Body of pancreas (tissue), 4 donors: ENCODE measurements around the gene SPDYE6.

Experiments used
- CTCF ChIP-seq, 7 experiments: fragments of 450-650 bp in 4 of 7; fragments of 200-600 bp in 3 of 7; sonication (generic) in 3 of 7; IDR thresholded peaks; one replicate each; pipeline ENCODE4 v1.5.1; 2016 to 2019; ENCODE audit warnings: antibody characterized with exemption in 7 of 7
- POLR2A ChIP-seq, 3 donors: fragments of 450-650 bp; IDR thresholded peaks; one replicate each; pipeline ENCODE4 v1.6.1; 2016; ENCODE audit warnings: antibody characterized with exemption in 3 of 3, mild to moderate bottlenecking in 2 of 3

GRCh38 chr7:102398543-102398942 is 42.3 kb upstream of the SPDYE6 start:
- TF ChIP-seq CTCF (IDR thresholded peaks at IDR 0.05), result no peak
- no peak for TF ChIP-seq POLR2A (IDR thresholded peaks at IDR 0.05)
